Activated T-helper 2 cell treated with anti-CD3 and anti-CD28 coated beads, Interferon-gamma antibody, Interleukin-2, Interleukin-4, amounts not matched to agents 10 μg/mL and 5 μg/mL and 100 μg/mL, durations not matched to agents 14 hours and 24 hours and 36 hours (primary cell): ENCODE results near the gene AUTS2. TPM values are rescaled to one million over a fixed set of nuclear protein-coding genes. Genes with fewer than 3 reads are reported as not detected.

Source experiments
- DNase-seq: peaks from one replicate; pipeline ENCODE4 v3.0.0; 2021; ENCODE audit warnings: low spot score
- H3K27ac Mint-ChIP-seq: one replicate; pipeline ENCODE4 v1.8.0; 2021; ENCODE audit warnings: mixed read lengths
- H3K27me3 Mint-ChIP-seq: one replicate; pipeline ENCODE4 v1.8.0; 2021; ENCODE audit warnings: low read depth, mixed read lengths
- H3K36me3 Mint-ChIP-seq: one replicate; pipeline ENCODE4 v1.8.0; 2021; ENCODE audit warnings: low read depth, mixed read lengths
- H3K4me1 Mint-ChIP-seq: one replicate; pipeline ENCODE4 v1.8.0; 2021; ENCODE audit warnings: low read depth, mixed read lengths
- H3K4me3 Mint-ChIP-seq: one replicate; pipeline ENCODE4 v1.8.0; 2021; ENCODE audit warnings: low read depth, mild to moderate bottlenecking, moderate library complexity, mixed read lengths
- H3K9me3 Mint-ChIP-seq: one replicate; pipeline ENCODE4 v1.8.0; 2021; ENCODE audit warnings: mixed read lengths
- intact Hi-C: fragments of 100-400 bp; cut with micrococcal nuclease; formaldehyde crosslinking; loops from one replicate; pipeline ENCODE4 v1.15.1; 2023
- total RNA-seq: library from RNA; stranded (reverse); gene quantifications from 2 replicates; pipeline ENCODE4 v1.2.3, GENCODE V29; 2022

Gene AUTS2
- total RNA-seq, 1 donor from 2014 or later, result 1.1 TPM

GRCh38 chr7:69677881-69678493 is 79.7 kb downstream of the AUTS2 start:
- Mint-ChIP-seq H3K27me3 (no peaks in the 10 kb centered on the region), H3K9me3 (no peaks in the 10 kb centered on the region), H3K27ac (no peak overlapping the region), H3K4me3 (no peak overlapping the region), H3K36me3 (no peaks in the 10 kb centered on the region), H3K4me1 (no peaks in the 10 kb centered on the region)
- no peak for DNase-seq
- intact Hi-C loops, result no loop called here

- no peaks in the 10 kb centered on the region for H3K36me3 Mint-ChIP-seq
- intact Hi-C loops, result no loop called here
- H3K4me3 Mint-ChIP-seq, result no peak overlapping the region
- DNase-seq, result no peak
- H3K9me3 Mint-ChIP-seq, result no peaks in the 10 kb centered on the region
- no peak overlapping the region for H3K27ac Mint-ChIP-seq
- H3K4me1 Mint-ChIP-seq, result no peaks in the 10 kb centered on the region
- no peaks in the 10 kb centered on the region for H3K27me3 Mint-ChIP-seq
Measured at GRCh38 chr7:69678494-69679187, 80.4 kb downstream of the AUTS2 start.

- Mint-ChIP-seq H3K27me3 (no peaks in the 10 kb centered on the region), H3K27ac (no peak overlapping the region), H3K4me3 (no peak overlapping the region), H3K4me1 (no peaks in the 10 kb centered on the region), H3K36me3 (no peaks in the 10 kb centered on the region), H3K9me3 (no peaks in the 10 kb centered on the region)
- intact Hi-C loops, result no loop called here
- DNase-seq, result no peak
Measured at GRCh38 chr7:69681181-69681580, 82.9 kb downstream of the AUTS2 start.

GRCh38 chr7:69682518-69682917 is 84.2 kb downstream of the AUTS2 start:
- Mint-ChIP-seq H3K4me3 (no peak overlapping the region), H3K36me3 (no peaks in the 10 kb centered on the region), H3K4me1 (no peaks in the 10 kb centered on the region), H3K27me3 (no peaks in the 10 kb centered on the region), H3K9me3 (no peaks in the 10 kb centered on the region), H3K27ac (no peak overlapping the region)
- no peak for DNase-seq
- intact Hi-C loops, result no loop called here

- no peak overlapping the region for H3K4me3 Mint-ChIP-seq
- no peaks in the 10 kb centered on the region for H3K9me3 Mint-ChIP-seq
- no peak for DNase-seq
- no peaks in the 10 kb centered on the region for H3K4me1 Mint-ChIP-seq
- intact Hi-C loops, result no loop called here
- H3K27ac Mint-ChIP-seq, result no peak overlapping the region
- no peaks in the 10 kb centered on the region for H3K36me3 Mint-ChIP-seq
- H3K27me3 Mint-ChIP-seq, result no peaks in the 10 kb centered on the region
Measured at GRCh38 chr7:69683002-69683401, 84.7 kb downstream of the AUTS2 start.

- Mint-ChIP-seq H3K9me3 (no peaks in the 10 kb centered on the region), H3K36me3 (no peaks in the 10 kb centered on the region), H3K4me1 (no peaks in the 10 kb centered on the region)
Measured at GRCh38 chr7:69684369-69685292, 86.4 kb downstream of the AUTS2 start.

GRCh38 chr7:69685293-69685631 is 87.0 kb downstream of the AUTS2 start:
- no peaks in the 10 kb centered on the region for H3K4me1 Mint-ChIP-seq
- no peaks in the 10 kb centered on the region for H3K27me3 Mint-ChIP-seq
- intact Hi-C loops, result no loop called here
- no peaks in the 10 kb centered on the region for H3K36me3 Mint-ChIP-seq
- H3K27ac Mint-ChIP-seq, result no peak overlapping the region
- DNase-seq, result no peak
- H3K4me3 Mint-ChIP-seq, result no peak overlapping the region
- H3K9me3 Mint-ChIP-seq, result no peaks in the 10 kb centered on the region

More at GRCh38 chr7:69684369-69685292, 86.4 kb downstream of the AUTS2 start:
- Mint-ChIP-seq H3K27ac (no peak overlapping the region), H3K27me3 (no peaks in the 10 kb centered on the region), H3K4me3 (no peak overlapping the region)
- intact Hi-C loops, result no loop called here
- DNase-seq, result no peak

GRCh38 chr7:69686366-69686765 is 88.1 kb downstream of the AUTS2 start:
- intact Hi-C loops, result no loop called here
- Mint-ChIP-seq H3K4me3 (no peak overlapping the region), H3K4me1 (no peaks in the 10 kb centered on the region), H3K9me3 (no peaks in the 10 kb centered on the region), H3K36me3 (no peaks in the 10 kb centered on the region), H3K27ac (no peak overlapping the region), H3K27me3 (no peaks in the 10 kb centered on the region)
- no peak for DNase-seq

GRCh38 chr7:69687739-69688433 is 89.6 kb downstream of the AUTS2 start:
- no peak overlapping the region for H3K4me3 Mint-ChIP-seq
- DNase-seq, result no peak
- H3K4me1 Mint-ChIP-seq, result no peaks in the 10 kb centered on the region
- no peaks in the 10 kb centered on the region for H3K27me3 Mint-ChIP-seq
- intact Hi-C loops, result no loop called here
- H3K9me3 Mint-ChIP-seq, result no peaks in the 10 kb centered on the region
- no peak overlapping the region for H3K27ac Mint-ChIP-seq
- H3K36me3 Mint-ChIP-seq, result no peaks in the 10 kb centered on the region

- intact Hi-C loops, result no loop called here
- H3K4me3 Mint-ChIP-seq, result no peak overlapping the region
- no peaks in the 10 kb centered on the region for H3K9me3 Mint-ChIP-seq
- no peak for DNase-seq
- no peaks in the 10 kb centered on the region for H3K4me1 Mint-ChIP-seq
- H3K27me3 Mint-ChIP-seq, result no peaks in the 10 kb centered on the region
- no peak overlapping the region for H3K27ac Mint-ChIP-seq
- H3K36me3 Mint-ChIP-seq, result no peaks in the 10 kb centered on the region
Measured at GRCh38 chr7:69690329-69690728, 92.1 kb downstream of the AUTS2 start.

GRCh38 chr7:69691327-69691726 is 93.1 kb downstream of the AUTS2 start:
- intact Hi-C loops, result no loop called here
- H3K36me3 Mint-ChIP-seq, result no peaks in the 10 kb centered on the region

GRCh38 chr7:69691734-69692133 is 93.5 kb downstream of the AUTS2 start:
- intact Hi-C loops, result no loop called here
- Mint-ChIP-seq H3K9me3 (no peaks in the 10 kb centered on the region), H3K27me3 (no peaks in the 10 kb centered on the region), H3K4me3 (no peak overlapping the region), H3K27ac (no peak overlapping the region), H3K36me3 (no peaks in the 10 kb centered on the region), H3K4me1 (peaks cover 4% of the 10 kb centered on the region)
- no peak for DNase-seq

More at GRCh38 chr7:69691327-69691726, 93.1 kb downstream of the AUTS2 start:
- H3K4me1 Mint-ChIP-seq, result peaks cover 4% of the 10 kb centered on the region
- no peak overlapping the region for H3K27ac Mint-ChIP-seq
- H3K9me3 Mint-ChIP-seq, result no peaks in the 10 kb centered on the region
- no peak overlapping the region for H3K4me3 Mint-ChIP-seq
- no peaks in the 10 kb centered on the region for H3K27me3 Mint-ChIP-seq
- no peak for DNase-seq
